Heart right ventricle (tissue), 12 donors: ENCODE data around the gene ZNF135. TPM values are rescaled to one million over a fixed set of nuclear protein-coding genes. Genes with fewer than 3 reads are reported as not detected.

ENCODE experiments used
- polyA plus RNA-seq, 2 donors: library from polyadenylated mRNA; stranded (reverse); fragments of 200-250 nt; gene quantifications; one replicate each; pipeline ENCODE4 v1.2.3, GENCODE V29; 2013
- total RNA-seq, 10 donors: library from RNA; stranded (reverse); fragmentation: NEBNext Ultra II Directional in 3 of 10; extraction: Animal tissue kit (Norgen Biotek cat#: 25700) in 3 of 10; gene quantifications; one replicate each; pipeline versions ENCODE4 v1.2.1 to v1.2.4, GENCODE V29; 2021 to 2023
- donor health status: ischemic (EF 13 %, LVEDD 7.1; RV severe dilation, severe dysfunction).
- donor health status: healthy with polysubstance abuse.
- donor health status: DM: no; HTN: yes; CAD: no.
- donor health status: DM: no; HTN: no; CAD: no.
- donor health status: ischemic (EF 25% LVEDD 6.9; RV normal size, moderate dysfunction).
- donor health status: ischemic (EF 25% LVEDD 5.7; RV mildly dilated, moderate dysfunction).
- donor health status: healthy.
- donor health status: nonischemic (EF 11% LVEDD 7.7; RV severe dilation, severe dysfunction).
- donor health status: DM: yes; HTN: yes; CAD: no.
- donor health status: PGD.
- donor health status: ischemic (EF 29% LVEDD 5.4; RV normal size, mild dysfunction).
- donor health status: nonischemic (EF 23%, LVEDD 6.1; RV moderate dilation, normal function).

ZNF135 gene
- total and polyA plus RNA-seq, 12 donors, result 2.5 to 10.1 (median 3.9) TPM

Other genes starting within 250 kb of the ZNF135 start
- gene ZNF552, start 244.4 kb upstream of the ZNF135 start, total RNA-seq, result 1 to 10 TPM; 1.9 to 6.6 (median 2.7) TPM
- 1 to 10 TPM; 1.5 to 3.9 TPM for gene ZNF552, start 244.4 kb upstream of the ZNF135 start, polyA plus RNA-seq
- gene ZNF587B, start 229.0 kb upstream of the ZNF135 start, total RNA-seq, result 1 to 10 TPM; 5.3 to 8.1 (median 7.1) TPM
- 1 to 10 TPM; 1.3 to 7.5 TPM for gene ZNF587B, start 229.0 kb upstream of the ZNF135 start, polyA plus RNA-seq
- 10 to 100 TPM; 16.0 to 24.8 (median 20.0) TPM for gene ZNF587, start 209.4 kb upstream of the ZNF135 start, total RNA-seq
- 10 to 100 TPM in 1 of 2 donors, 1 to 10 TPM in 1; 4.2 to 39.1 TPM for gene ZNF587, start 209.4 kb upstream of the ZNF135 start, polyA plus RNA-seq
- gene ZNF814, start 170.2 kb upstream of the ZNF135 start, total RNA-seq, result 10 to 100 TPM in 9 of 10 donors, 1 to 10 TPM in 1; 6.2 to 14.8 (median 12.6) TPM
- 10 to 100 TPM in 1 of 2 donors, 1 to 10 TPM in 1; 8.7 to 26.1 TPM for gene ZNF814, start 170.2 kb upstream of the ZNF135 start, polyA plus RNA-seq
- gene ZNF417, start 142.7 kb upstream of the ZNF135 start, total RNA-seq, result 10 to 100 TPM in 5 of 10 donors, 1 to 10 TPM in 5; 6.5 to 14.0 (median 9.9) TPM
- 1 to 10 TPM; 1.8 to 5.8 TPM for gene ZNF417, start 142.7 kb upstream of the ZNF135 start, polyA plus RNA-seq
- gene ZNF418, start 123.9 kb upstream of the ZNF135 start, total RNA-seq, result 10 to 100 TPM in 9 of 10 donors, 1 to 10 TPM in 1; 8.7 to 16.5 (median 12.0) TPM
- gene ZNF418, start 123.9 kb upstream of the ZNF135 start, polyA plus RNA-seq, result 10 to 100 TPM in 1 of 2 donors, 1 to 10 TPM in 1; 3.2 to 10.2 TPM
- gene ZNF256, start 111.6 kb upstream of the ZNF135 start, total RNA-seq, result 10 to 100 TPM in 6 of 10 donors, 1 to 10 TPM in 4; 7.5 to 14.9 (median 11.4) TPM
- 1 to 10 TPM; 4.9 to 6.3 TPM for gene ZNF256, start 111.6 kb upstream of the ZNF135 start, polyA plus RNA-seq
- gene C19orf18, start 84.7 kb upstream of the ZNF135 start, total RNA-seq, result 1 to 10 TPM; 1.7 to 4.3 (median 2.2) TPM
- 10 to 100 TPM in 1 of 2 donors, under 1 TPM in 1; 0.54 to 20.7 TPM for gene C19orf18, start 84.7 kb upstream of the ZNF135 start, polyA plus RNA-seq
- gene ZNF606, start 56.5 kb upstream of the ZNF135 start, total RNA-seq, result 10 to 100 TPM in 8 of 10 donors, 1 to 10 TPM in 2; 9.4 to 19.1 (median 13.4) TPM
- 10 to 100 TPM in 1 of 2 donors, 1 to 10 TPM in 1; 4.5 to 13.5 TPM for gene ZNF606, start 56.5 kb upstream of the ZNF135 start, polyA plus RNA-seq
- gene ZSCAN1, start 25.3 kb upstream of the ZNF135 start, total RNA-seq, result under 1 TPM in 1 of 10 donors, not detected in 9; 0.32 TPM
- gene ZSCAN1, start 25.3 kb upstream of the ZNF135 start, polyA plus RNA-seq, result under 1 TPM; 0.15 to 0.28 TPM
- gene ZSCAN18, start 38.9 kb downstream of the ZNF135 start, total RNA-seq, result 100 to 1,000 TPM in 1 of 10 donors, 10 to 100 TPM in 9; 59.3 to 101 (median 73.2) TPM
- 10 to 100 TPM; 56.4 to 67.9 TPM for gene ZSCAN18, start 38.9 kb downstream of the ZNF135 start, polyA plus RNA-seq
- 1 to 10 TPM; 6.5 to 9.7 (median 7.9) TPM for gene ZNF329, start 91.5 kb downstream of the ZNF135 start, total RNA-seq
- 1 to 10 TPM; 2.3 to 5.4 TPM for gene ZNF329, start 91.5 kb downstream of the ZNF135 start, polyA plus RNA-seq
- gene ZNF274, start 123.8 kb downstream of the ZNF135 start, total RNA-seq, result 10 to 100 TPM; 18.4 to 27.6 (median 22.9) TPM
- gene ZNF274, start 123.8 kb downstream of the ZNF135 start, polyA plus RNA-seq, result 10 to 100 TPM; 13.8 to 26.0 TPM
- 10 to 100 TPM; 19.2 to 35.0 (median 23.7) TPM for gene ZNF544, start 169.6 kb downstream of the ZNF135 start, total RNA-seq
- 10 to 100 TPM; 20.6 to 20.7 TPM for gene ZNF544, start 169.6 kb downstream of the ZNF135 start, polyA plus RNA-seq
- 1 to 10 TPM; 4.4 to 6.2 (median 5.6) TPM for gene ZNF8, start 219.7 kb downstream of the ZNF135 start, total RNA-seq
- 1 to 10 TPM; 1.4 to 4.2 TPM for gene ZNF8, start 219.7 kb downstream of the ZNF135 start, polyA plus RNA-seq
- 10 to 100 TPM; 14.4 to 28.7 (median 17.7) TPM for gene ERVK3-1, start 246.1 kb downstream of the ZNF135 start, total RNA-seq
- 10 to 100 TPM; 28.6 to 57.5 TPM for gene ERVK3-1, start 246.1 kb downstream of the ZNF135 start, polyA plus RNA-seq